ENCODE data around the gene EEF1G.
A peak's percentile ranks its signal among the peaks of the same experiment; 100 is the strongest.
"Not testable (repeated sequence)": the region's sequence is repeated elsewhere in the genome, so short reads cannot be mapped to it uniquely, and the experiment has no call there.

The EEF1G gene, protein sequence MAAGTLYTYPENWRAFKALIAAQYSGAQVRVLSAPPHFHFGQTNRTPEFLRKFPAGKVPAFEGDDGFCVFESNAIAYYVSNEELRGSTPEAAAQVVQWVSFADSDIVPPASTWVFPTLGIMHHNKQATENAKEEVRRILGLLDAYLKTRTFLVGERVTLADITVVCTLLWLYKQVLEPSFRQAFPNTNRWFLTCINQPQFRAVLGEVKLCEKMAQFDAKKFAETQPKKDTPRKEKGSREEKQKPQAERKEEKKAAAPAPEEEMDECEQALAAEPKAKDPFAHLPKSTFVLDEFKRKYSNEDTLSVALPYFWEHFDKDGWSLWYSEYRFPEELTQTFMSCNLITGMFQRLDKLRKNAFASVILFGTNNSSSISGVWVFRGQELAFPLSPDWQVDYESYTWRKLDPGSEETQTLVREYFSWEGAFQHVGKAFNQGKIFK

DNA sequence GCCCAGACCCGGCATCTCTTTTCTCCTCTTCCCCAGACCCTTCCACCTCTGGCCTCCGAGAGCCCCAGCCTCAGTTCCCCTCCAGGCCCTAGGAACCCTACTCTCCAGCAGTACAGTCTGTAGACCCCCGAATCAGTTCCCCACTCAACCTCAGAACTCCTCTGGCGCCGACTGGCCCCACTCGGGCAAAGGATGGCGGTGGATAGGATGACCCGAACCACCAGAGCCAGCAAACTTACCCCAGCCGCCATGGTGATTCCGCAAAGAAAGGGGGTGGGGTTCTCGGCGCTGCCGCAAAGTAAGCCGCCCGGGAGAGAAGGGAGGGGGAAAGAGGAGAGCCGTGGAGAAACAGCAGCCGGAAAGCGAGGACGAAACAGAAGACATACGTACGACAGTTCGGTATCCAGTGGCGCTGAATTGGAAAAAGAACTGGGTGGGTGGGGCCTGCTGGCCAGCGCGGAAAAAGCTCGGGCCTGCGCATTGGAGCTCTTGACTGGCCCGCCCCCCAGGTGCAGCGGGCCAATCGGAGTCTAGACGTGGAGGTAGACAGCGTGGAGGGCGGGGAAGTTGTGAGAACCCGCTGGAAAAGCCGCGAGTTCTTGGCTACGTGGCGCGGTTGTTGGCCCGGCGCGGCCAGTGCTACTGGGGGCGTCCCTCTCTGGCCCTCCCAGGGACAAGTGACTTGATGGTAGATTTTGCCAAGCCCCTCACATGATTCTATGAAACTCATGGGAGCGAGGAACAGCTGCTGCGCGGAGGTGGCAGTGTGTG is at the start of gene EEF1G:
TSS of gene EEF1G (minus strand) at position 300 of the 771 bp plus-strand sequence. CDS start at position 251, 49 bp downstream.
- DNase-seq (ENCODE audit: low spot score), result peak; percentile 99

DNA sequence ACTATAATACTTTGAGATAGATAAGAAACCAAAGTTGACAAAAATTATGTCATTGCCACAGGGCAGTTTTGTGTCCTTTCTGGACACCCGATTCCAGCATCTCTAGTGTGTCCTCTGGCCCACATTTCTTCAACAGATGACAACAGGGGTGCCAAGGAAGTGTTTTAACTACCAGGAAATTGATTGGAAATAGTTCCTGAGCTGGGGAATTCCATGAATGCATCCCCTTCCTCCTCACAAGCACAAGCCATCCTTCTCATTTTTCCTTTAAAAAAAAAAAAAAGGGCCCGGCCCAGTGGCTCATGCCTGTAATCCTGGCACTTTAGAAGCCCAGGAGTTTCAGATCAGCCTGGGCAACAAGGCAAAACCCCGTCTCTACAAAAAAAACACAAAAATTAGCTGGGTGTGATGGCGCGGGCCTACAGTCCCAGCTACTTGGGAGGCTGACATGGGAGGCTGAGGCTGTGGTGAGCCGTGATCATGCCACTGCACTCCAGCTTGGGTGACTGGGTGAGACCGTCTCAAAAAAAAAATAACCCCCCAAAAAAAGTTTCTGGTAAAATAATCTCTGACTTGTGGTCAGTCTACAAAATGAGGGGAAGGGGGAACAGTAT is 48.9 kb upstream of the EEF1G start:
- no peak for DNase-seq (ENCODE audit: low spot score)

GRCh38 chr11:62621567-62622470 is 48.1 kb upstream of the EEF1G start, which contains the start of gene B3GAT3:
TSS of gene B3GAT3 (minus strand) at chr11:62621986. CDS start at chr11:62621947, 39 bp downstream.
- peak; percentile 99 for DNase-seq (ENCODE audit: low spot score)

DNA sequence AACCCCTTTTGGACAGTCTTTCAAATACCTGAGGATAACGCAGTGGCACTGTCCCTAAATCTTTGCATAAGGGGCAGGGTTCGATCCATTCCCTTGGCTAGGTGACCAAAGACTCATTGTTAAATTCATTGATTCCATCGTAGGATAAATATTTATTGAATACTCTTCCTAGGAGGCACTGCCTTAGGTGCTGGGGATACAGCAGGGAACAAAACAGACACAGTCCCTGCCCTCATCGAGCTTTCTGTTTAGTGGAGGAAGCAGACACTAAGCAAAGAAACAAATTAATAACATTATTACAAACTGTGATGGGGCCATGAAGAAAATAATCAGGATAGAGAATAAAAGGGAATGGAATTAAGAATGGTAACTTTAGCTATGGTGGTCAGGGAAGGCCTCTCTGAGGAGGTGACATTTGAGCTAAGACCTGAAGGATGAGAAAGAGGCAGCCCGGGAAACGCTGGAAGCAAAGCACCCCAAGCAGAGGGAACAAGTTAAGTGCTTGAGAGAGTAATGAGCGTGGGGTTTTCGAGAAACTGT is 47.4 kb upstream of the EEF1G start:
- no peak for DNase-seq (ENCODE audit: low spot score)

GRCh38 chr11:62616957-62617356 is 43.3 kb upstream of the EEF1G start:
- not testable (repeated sequence) for DNase-seq (ENCODE audit: low spot score)

DNA sequence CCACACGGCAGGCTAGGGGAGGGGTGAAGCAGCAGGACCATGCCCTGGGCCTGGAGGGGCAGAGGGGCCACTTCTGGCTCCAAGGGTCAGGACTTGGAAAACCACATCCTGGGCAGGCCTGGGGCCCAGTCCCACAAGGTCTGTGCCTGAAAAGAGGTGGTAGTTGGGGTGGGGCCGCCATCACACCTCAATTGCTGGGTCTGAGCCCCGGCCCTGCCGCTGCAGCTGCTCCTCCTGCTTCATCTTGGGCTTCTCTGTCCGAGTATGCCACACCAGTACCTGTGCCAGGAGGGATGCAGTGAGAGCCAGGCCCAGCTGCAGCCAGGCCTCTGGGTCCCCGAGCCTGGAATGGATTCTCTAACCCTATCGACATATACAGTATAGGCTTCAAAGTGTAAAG is 41.8 kb upstream of the EEF1G start:
- DNase-seq (ENCODE audit: low spot score), result no peak

GRCh38 chr11:62614275-62614674 is 40.6 kb upstream of the EEF1G start:
- DNase-seq (ENCODE audit: low spot score), result no peak

GRCh38 chr11:62613291-62613778 is 39.6 kb upstream of the EEF1G start:
- DNase-seq (ENCODE audit: low spot score), result no peak

GRCh38 chr11:62612366-62613290 is 38.9 kb upstream of the EEF1G start, which contains the start of the genes EML3 and ROM1:
TSS of gene EML3 (minus strand) at chr11:62612775. CDS start at chr11:62612457, 318 bp downstream.
TSS of gene ROM1 (plus strand) at chr11:62613257. CDS start at chr11:62613282, 25 bp downstream.
- DNase-seq (ENCODE audit: low spot score), result peak; percentile 94

GRCh38 chr11:62611705-62612365 is 38.1 kb upstream of the EEF1G start:
- DNase-seq (ENCODE audit: low spot score), result peak; percentile 72

GRCh38 chr11:62610814-62611704 is 37.4 kb upstream of the EEF1G start:
- DNase-seq (ENCODE audit: low spot score), result no peak

- no peak for DNase-seq (ENCODE audit: low spot score)
These were observed 36.7 kb upstream of the EEF1G start for GRCh38 chr11:62610403-62610802.

GRCh38 chr11:62608776-62609175 is 35.1 kb upstream of the EEF1G start:
- no peak for DNase-seq (ENCODE audit: low spot score)

- DNase-seq (ENCODE audit: low spot score), result no peak
These were observed 34.0 kb upstream of the EEF1G start for GRCh38 chr11:62607714-62608113.

GRCh38 chr11:62605902-62606301 is 32.2 kb upstream of the EEF1G start:
- DNase-seq (ENCODE audit: low spot score), result no peak

DNA sequence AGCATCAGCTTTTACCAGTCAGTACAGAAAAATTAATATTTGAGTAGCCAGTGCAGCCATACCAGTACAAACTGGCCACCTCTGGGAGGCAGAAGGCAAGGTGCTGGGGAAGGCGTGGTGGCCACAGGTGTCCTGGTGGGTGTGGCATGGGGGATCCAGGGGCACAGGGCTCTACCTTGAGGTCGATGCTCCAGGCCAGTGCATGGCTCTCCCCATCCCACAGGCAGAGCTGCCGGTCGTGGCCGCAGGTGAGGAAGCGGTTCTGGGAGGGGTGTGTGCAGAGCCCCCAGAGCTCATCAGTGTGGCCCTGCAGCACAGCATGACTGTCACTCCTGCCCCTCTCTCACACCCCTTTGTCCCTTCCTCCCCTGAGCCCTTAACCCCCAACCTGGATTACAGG is 31.8 kb upstream of the EEF1G start:
- DNase-seq (ENCODE audit: low spot score), result no peak

DNA sequence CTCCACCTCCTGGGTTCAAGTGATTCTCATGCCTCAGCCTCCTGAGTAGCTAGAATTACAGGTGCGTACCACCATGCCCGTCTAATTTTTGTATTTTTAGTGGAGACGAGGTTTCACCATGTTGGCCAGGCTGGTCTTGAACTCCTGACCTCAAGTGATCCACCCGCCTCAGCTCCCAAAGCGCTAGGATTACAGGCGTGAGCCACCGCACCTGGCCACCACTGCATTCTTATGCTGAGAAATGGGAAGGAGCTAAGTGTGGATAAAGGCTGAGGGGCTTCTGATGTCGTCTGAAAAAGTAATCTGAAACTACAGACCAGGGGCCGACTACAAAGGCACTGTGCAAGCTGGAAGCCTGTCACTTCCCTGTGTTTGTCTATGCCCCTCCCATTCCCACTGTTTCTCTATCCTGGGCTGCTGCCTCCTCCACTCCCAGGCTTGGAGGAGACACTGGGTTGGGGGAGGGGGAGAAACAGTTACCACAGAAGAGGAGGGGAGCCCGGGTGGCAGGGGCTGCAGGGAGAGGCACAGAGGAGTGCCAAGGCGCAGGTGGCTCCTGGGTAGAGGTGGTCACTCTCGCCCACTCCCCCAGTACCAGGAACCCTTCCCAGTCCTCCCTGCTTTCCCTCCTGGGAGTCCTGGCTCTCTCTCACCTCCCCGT is 30.9 kb upstream of the EEF1G start:
- no peak for DNase-seq (ENCODE audit: low spot score)

All from AG08395 (cell line).